Measurements from ENCODE around the gene FBXO15.

FBXO15 gene

DNA sequence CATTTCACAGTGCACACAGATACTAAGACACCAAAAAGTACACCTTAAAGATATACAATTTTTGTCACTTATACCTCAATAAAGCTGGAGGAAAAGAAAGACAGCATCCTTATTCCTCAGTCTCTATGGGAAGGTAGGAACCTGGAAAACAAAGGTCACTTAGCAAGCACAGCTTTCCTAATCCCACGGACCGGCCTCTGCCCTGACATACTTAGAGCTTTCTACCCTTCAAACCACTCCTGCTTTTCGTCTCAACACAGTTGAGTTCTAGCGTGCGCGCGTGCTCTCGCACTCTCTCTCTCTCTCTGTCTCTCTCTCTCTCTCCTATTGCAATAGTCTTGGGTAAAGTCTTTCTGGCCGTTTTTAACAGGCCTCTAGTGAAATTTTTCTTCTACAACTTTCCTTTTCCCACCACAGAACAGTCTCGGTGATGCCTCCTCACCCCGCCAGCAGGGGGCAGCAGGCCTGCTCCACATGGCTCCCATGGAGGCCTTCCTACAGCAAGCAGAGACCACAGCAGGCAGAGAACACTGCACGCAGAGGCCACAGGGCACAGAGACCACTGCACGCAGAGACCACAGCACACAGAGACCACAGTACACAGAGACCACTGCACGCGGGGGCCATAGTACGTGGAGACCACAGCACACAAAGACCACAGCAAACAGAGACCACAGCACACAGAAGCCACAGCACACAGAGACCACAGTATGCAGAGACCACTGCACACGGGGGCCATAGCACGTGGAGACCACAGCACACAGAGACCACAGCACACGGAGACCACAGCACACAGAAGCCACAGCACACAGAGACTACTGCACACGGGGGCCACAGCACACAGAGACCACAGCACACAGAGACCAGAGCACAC is 106.9 kb downstream of the FBXO15 start:
- DNase-seq: peak; percentile 80

DNA sequence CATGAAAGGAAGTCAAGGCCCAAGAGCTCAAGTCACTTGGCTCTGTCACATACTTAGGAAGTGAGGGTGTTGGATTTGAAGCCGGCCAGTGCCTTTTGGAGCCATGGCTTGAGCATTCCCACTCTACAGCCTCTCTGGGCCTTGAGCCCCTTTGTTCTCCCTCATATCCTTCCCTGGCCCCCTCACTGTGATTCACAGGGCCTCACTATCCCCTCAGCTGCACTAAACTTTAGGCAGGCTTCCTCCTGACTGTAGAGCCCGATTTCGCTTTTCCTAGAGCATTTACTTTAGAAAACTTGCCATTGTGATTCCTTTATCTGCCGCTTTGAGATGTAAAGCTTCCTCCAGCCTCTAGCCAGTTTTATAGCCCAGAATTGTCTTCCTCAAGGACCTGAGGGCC is 107.6 kb downstream of the FBXO15 start:
- no peak for DNase-seq

DNA sequence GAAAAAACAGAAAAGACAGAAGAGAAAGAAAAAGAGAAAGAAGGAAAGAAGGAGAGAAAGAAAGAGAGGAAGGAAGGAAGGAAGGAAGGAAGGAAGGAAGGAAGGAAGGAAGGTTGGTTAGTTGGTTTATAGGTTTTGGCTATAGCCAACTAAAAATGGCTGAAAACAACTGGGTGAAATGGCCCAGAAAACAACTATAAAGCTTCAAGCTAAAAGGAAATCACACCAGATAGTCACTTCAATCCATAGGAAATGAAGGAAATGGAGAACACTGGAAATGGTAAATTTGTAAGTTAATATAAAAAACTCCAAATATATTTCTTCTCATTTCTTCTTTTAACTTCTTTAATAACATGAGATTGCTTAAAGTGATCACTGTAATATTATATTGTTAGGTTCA is 118.5 kb downstream of the FBXO15 start:
- no peak for DNase-seq
